ENCODE measurements around the gene PARD3. TPM values are rescaled to one million over a fixed set of nuclear protein-coding genes. Genes with fewer than 3 reads are reported as not detected.

PARD3 gene
- total and polyA plus RNA-seq, 2 donors (not counting 3 experiments of a cell fraction or from before 2014, with no cell fraction given): 7.3 to 24.1 TPM

GRCh38 chr10:34359435-34359813, 455.7 kb downstream of the PARD3 start:
- dilution Hi-C loops (cut with MboI; ENCODE audit: extremely low pct_ligation_motif_present, low sequenced_read_pairs): no loop called here
- POLR2A ChIA-PET: no interaction called here
- no TSS peak for BruUV-seq (replicated peaks)

More at GRCh38 chr10:34359435-34359813, 455.7 kb downstream of the PARD3 start:
- Histone ChIP-seq H3K79me2 (ENCODE audit: control insufficient read depth, insufficient read depth, low read length) (no peaks in the 10 kb centered on the region), H3K4me3 (replicated peaks in 1 of 3; ENCODE audit: insufficient read depth in 1 of 3, low read depth in 1 of 3, low read length in 3 of 3) (no peak overlapping the region), H4K20me1 (replicated peaks; ENCODE audit: control insufficient read depth, extremely low read depth, insufficient read depth, low read length) (no peaks in the 10 kb centered on the region), H3K27me3 (ENCODE audit: control insufficient read depth in 2 of 2, insufficient read depth in 2 of 2, low read length in 2 of 2) (no peaks in the 10 kb centered on the region), H3K9ac (replicated peaks; ENCODE audit: extremely low read depth, insufficient read depth, low read length) (no peak overlapping the region), H3K4me2 (ENCODE audit: insufficient read depth, low read length) (no peak overlapping the region), H3K27ac (ENCODE audit: insufficient read depth, low read depth, low read length) (no peak overlapping the region), H3K36me3 (ENCODE audit: control insufficient read depth in 2 of 2, extremely low read depth in 1 of 2, insufficient read depth in 2 of 2, low read length in 2 of 2) (peaks cover 0 to 2% of the 10 kb centered on the region in 2 experiments), H3K4me1 (ENCODE audit: control insufficient read depth, extremely low read depth, insufficient read depth, low read length) (no peaks in the 10 kb centered on the region), H2AFZ (ENCODE audit: low read depth, low read length) (no peak overlapping the region), H3K9me1 (replicated peaks; ENCODE audit: control insufficient read depth, extremely low read depth, insufficient read depth, low read length) (no peaks in the 10 kb centered on the region), H3K9me3 (replicated peaks; ENCODE audit: control insufficient read depth, insufficient read depth, low read length) (no peaks in the 10 kb centered on the region)
- no peak for FAIRE-seq
- no peak for DNase-seq (ENCODE audit: low read depth, low spot score)
- TF ChIP-seq JUN (IDR thresholded peaks at IDR 0.05; ENCODE audit: borderline replicate concordance, insufficient read depth, insufficient read length, low read depth) (no peak), EZH2 (IDR thresholded peaks at IDR 0.05; ENCODE audit: borderline replicate concordance, low read depth, low read length, severe bottlenecking) (no peak), GATA2 (IDR thresholded peaks at IDR 0.05; ENCODE audit: insufficient read depth, insufficient read length, low read depth, low read length) (no peak), POLR2A (IDR thresholded peaks at IDR 0.05; ENCODE audit: low read depth, low read length) (no peak), FOS (IDR thresholded peaks at IDR 0.05; ENCODE audit: borderline replicate concordance, insufficient read depth, low read length) (no peak), MAX (IDR thresholded peaks at IDR 0.05; ENCODE audit: insufficient read depth, insufficient read length) (no peak), POLR2AphosphoS5 (IDR thresholded peaks at IDR 0.05; ENCODE audit: insufficient read depth, low read depth, low read length) (no peak), MYC (IDR thresholded peaks at IDR 0.05; ENCODE audit: low read depth, low read length) (no peak), CTCF (IDR thresholded peaks at IDR 0.05; ENCODE audit: extremely low read depth in 1 of 2, insufficient read depth in 1 of 2, low read depth in 1 of 2, low read length in 2 of 2) (no peak)
- intact Hi-C loops (cut with micrococcal nuclease): no loop called here
- CTCF ChIA-PET: interaction anchor here (1.0 to 1.5 kb wide), 2 partner anchors 11 to 12 kb away, joined by 3 read pairs; no protein-coding TSS in a partner anchor
